ENCODE results near the gene PTH.

PTH gene

GRCh38 chr11:13462901-13463778, 32.7 kb downstream of the PTH start, which contains the start of gene BTBD10:
TSS of gene BTBD10 (minus strand) at chr11:13463222. CDS start at chr11:13445124, 18,098 bp downstream.
- H3K36me3 ChIP-seq: no peaks in the 10 kb centered on the region
- peak; percentile 87 for DNase-seq
- no peaks in the 10 kb centered on the region for H3K4me1 ChIP-seq
- peak within 1 kb of the TSS; percentile 78 for H3K4me3 ChIP-seq (ENCODE audit: low read depth, low read length)
- TF ChIP-seq, protein P1, sequence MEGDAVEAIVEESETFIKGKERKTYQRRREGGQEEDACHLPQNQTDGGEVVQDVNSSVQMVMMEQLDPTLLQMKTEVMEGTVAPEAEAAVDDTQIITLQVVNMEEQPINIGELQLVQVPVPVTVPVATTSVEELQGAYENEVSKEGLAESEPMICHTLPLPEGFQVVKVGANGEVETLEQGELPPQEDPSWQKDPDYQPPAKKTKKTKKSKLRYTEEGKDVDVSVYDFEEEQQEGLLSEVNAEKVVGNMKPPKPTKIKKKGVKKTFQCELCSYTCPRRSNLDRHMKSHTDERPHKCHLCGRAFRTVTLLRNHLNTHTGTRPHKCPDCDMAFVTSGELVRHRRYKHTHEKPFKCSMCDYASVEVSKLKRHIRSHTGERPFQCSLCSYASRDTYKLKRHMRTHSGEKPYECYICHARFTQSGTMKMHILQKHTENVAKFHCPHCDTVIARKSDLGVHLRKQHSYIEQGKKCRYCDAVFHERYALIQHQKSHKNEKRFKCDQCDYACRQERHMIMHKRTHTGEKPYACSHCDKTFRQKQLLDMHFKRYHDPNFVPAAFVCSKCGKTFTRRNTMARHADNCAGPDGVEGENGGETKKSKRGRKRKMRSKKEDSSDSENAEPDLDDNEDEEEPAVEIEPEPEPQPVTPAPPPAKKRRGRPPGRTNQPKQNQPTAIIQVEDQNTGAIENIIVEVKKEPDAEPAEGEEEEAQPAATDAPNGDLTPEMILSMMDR (IDR thresholded peaks at IDR 0.05; ENCODE audit: low read depth, low read length): no peak
- H3K27me3 ChIP-seq: no peaks in the 10 kb centered on the region
- H3K9me3 ChIP-seq: no peaks in the 10 kb centered on the region

DNA sequence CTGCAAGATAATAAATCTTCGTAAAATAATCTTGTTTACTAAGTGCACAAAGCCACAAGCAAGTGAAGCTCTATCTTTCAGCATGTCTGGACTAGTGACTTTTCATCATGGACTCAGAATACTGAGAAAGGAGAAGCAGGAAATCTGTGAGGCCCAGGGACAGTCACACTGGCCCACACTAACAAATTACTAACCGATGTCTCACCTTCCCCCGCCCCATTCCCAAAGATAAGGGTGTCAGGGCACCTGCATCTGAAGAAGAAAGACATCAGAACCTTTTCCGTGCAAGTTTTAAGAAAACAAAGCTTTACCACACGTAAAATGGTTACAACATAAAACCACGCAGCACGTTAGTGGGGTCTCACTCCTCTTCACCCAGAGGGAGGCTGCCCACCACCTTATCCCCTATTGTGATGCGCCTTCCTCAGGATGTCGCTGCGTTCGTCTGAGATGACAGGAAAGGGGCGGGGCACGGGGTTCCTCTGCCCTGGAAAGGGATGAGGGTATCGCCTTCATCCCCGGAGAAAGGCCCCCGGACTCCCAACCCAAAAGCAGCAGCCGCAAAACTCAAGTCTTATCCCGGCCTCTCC, 33.4 kb downstream of the PTH start:
- Histone ChIP-seq H3K4me1 (no peaks in the 10 kb centered on the region), H3K4me3 (ENCODE audit: low read depth, low read length) (peak overlapping the region; percentile 78), H3K36me3 (no peaks in the 10 kb centered on the region), H3K27me3 (no peaks in the 10 kb centered on the region), H3K9me3 (no peaks in the 10 kb centered on the region)
- TF ChIP-seq, protein P1 (IDR thresholded peaks at IDR 0.05; ENCODE audit: low read depth, low read length): no peak
- DNase-seq: peak; percentile 64

DNA sequence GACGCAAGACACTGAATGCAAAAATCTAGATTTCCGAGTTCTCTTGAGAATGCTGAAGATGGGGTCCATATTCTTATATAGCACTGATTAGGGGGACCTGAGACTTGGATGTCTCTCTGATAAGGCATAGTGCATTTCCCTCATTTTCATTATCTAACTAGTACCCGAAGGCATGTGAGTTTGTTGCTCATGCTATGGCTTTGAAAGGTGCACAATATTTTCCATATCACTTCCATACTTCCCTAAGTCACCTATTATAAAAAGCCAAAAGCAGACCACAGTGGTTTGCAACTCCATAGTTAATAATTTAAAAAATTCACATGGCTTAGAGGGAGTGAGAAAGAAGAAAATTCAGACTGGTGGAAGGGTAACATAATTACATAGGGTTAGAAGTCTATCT, 34.5 kb downstream of the PTH start:
- Histone ChIP-seq H3K9me3 (no peaks in the 10 kb centered on the region), H3K36me3 (no peaks in the 10 kb centered on the region), H3K27me3 (no peaks in the 10 kb centered on the region), H3K4me3 (ENCODE audit: low read depth, low read length) (no peak overlapping the region), H3K4me1 (no peaks in the 10 kb centered on the region)
- no peak for DNase-seq
- TF ChIP-seq, protein P1 (IDR thresholded peaks at IDR 0.05; ENCODE audit: low read depth, low read length): no peak

DNA sequence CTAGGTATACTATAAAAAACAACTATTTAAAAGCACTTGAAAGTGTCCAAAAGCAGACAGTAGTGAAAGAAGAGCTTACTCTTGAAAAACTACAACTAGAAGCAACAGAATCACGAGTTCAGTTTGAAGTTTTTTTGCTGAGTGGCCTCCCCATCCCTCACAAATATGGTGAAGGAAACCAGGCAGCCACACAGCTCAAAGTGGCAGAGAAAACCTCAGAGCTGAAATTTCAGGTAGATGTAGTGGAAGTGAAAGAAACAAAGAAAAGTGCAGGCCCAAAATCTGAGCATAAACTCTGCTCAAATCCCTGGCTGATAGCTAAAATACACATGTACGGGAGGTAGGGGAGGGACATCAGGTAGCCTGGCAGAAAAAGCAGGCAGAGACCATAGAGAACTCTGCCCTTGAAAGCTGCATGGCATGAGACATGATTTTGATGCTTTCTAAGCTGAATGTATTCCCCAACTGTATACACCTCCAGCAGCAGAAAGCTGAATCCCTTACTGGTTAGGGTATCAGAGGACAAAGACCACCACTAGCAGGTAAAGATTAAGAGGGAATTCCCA, 44.9 kb downstream of the PTH start:
- Histone ChIP-seq H3K4me3 (ENCODE audit: low read depth, low read length) (no peak overlapping the region), H3K9me3 (no peaks in the 10 kb centered on the region), H3K4me1 (no peaks in the 10 kb centered on the region), H3K27me3 (no peaks in the 10 kb centered on the region), H3K36me3 (no peaks in the 10 kb centered on the region)
- no peak for DNase-seq
- TF ChIP-seq, protein P1 (IDR thresholded peaks at IDR 0.05; ENCODE audit: low read depth, low read length): no peak

DNA sequence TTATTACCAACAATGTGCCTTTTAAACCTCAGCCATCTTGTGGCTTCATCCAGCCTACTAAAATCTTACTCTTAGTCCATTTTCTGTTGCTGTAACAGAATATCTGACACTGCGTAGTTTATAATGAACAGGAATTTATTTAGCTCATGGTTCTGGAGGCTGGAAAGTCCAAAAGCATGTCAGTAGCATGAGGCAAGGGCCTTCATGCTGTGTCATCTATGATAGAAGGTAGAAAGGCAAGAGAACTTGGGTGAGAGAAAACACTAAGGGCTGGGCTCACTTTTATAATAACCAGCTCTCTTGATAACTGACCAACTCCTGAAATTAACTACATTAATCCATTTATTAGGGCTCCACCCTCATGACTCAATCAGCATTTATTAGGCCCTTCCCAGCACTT, 46.3 kb downstream of the PTH start:
- Histone ChIP-seq H3K9me3 (no peaks in the 10 kb centered on the region), H3K27me3 (no peaks in the 10 kb centered on the region), H3K36me3 (no peaks in the 10 kb centered on the region), H3K4me1 (no peaks in the 10 kb centered on the region), H3K4me3 (ENCODE audit: low read depth, low read length) (no peak overlapping the region)
- DNase-seq: no peak
- TF ChIP-seq, protein P1 (IDR thresholded peaks at IDR 0.05; ENCODE audit: low read depth, low read length): no peak
